GM12864 (cell line): ENCODE measurements around the gene PGAM4.

Experiments
- DNase-seq: peaks from one replicate; pipeline ENCODE4 v3.0.0-alpha.2; 2011; ENCODE audit warnings: low read depth
- H3K4me3 ChIP-seq: 2 replicates; pipeline ENCODE4 v1.5.1; 2011; ENCODE audit warnings: mild to moderate bottlenecking, low read depth, low read length, control low read depth
- TF ChIP-seq, protein P1 (sequence below): IDR thresholded peaks from 2 replicates; pipeline ENCODE4 v1.5.1; 2011; ENCODE audit warnings: low read depth, mild to moderate bottlenecking, moderate library complexity, low read length, control low read depth, inconsistent platforms; ENCODE audit errors: missing control alignments

PGAM4 gene

DNA sequence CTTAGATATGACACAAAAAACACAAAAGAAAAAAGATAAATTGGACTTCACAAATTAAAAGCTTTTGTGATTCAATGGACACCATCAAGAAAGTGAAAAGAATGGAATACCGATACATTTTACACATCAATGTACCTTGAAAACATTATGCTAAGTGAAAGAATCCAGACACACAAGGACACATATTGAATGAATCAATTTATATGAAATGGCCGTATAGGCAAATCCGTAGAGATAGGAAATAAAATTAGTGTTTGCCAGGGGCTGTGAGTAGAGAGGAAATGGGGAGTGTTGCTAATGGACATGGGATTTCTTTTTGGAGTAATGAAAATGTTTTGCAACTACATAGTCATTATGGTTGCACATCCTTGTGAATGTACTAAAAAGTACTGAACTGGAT, 3.1 kb downstream of the PGAM4 start:
- no peak overlapping the region for H3K4me3 ChIP-seq
- TF ChIP-seq, protein P1, sequence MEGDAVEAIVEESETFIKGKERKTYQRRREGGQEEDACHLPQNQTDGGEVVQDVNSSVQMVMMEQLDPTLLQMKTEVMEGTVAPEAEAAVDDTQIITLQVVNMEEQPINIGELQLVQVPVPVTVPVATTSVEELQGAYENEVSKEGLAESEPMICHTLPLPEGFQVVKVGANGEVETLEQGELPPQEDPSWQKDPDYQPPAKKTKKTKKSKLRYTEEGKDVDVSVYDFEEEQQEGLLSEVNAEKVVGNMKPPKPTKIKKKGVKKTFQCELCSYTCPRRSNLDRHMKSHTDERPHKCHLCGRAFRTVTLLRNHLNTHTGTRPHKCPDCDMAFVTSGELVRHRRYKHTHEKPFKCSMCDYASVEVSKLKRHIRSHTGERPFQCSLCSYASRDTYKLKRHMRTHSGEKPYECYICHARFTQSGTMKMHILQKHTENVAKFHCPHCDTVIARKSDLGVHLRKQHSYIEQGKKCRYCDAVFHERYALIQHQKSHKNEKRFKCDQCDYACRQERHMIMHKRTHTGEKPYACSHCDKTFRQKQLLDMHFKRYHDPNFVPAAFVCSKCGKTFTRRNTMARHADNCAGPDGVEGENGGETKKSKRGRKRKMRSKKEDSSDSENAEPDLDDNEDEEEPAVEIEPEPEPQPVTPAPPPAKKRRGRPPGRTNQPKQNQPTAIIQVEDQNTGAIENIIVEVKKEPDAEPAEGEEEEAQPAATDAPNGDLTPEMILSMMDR: no peak
- DNase-seq: no peak

DNA sequence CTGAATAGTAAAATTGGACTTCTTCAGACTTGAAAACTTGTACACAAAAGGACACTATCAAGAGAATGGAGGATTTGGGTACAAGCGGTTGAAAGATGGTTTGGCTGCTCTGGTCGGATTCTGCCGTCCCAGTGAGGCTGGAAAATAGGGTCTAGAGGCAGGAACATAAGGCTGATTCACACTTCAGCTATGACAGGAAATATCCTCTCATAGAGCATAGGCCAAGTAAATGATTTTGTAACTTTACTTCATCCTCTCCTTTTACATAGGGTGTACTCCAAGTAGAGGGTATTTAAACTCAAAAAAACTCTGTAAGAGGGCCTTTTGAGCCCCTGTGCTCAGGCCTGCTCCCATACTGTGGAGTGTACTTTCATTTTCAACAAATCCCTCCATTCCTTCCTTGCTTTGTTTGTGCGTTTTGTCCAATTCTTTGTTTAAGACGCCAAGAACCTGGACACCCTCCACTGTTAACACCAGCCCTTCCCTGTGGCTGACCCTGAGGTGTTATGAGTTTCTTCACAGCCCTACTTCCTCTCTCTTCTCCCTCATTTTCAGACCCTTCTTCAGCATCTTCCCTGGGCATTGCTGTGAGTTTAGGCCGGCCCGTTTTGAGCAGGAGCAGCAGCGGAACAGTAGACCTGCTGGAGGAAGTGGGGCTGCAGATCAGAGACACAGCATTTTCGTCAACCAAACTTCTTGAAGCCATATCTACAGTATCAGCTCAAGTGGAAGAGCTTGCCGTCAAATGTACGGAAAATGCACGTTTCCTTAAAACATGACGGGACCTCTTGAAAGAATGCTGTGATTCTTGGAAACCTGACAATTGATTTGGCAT, 7.2 kb downstream of the PGAM4 start:
- DNase-seq: no peak
- H3K4me3 ChIP-seq: no peak overlapping the region
- TF ChIP-seq, protein P1: no peak

DNA sequence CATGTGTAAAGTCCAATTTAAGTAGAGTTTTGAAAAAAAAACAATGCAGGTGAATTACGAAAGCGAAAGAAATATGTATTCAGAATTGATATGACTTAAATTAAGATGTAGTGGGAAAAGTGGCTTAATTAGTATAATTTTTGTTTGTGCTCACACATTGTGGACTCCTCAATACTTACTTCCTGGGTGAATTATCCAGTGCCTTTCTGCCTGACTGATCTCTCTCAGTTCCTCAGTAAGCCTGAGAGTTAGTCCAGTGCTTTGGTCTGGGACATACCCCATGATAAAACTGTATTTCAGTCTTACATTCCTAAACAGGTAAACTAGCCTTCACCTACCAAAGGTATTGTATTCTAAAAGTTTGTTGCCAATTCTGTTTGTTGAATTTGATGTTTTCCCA, 8.4 kb downstream of the PGAM4 start:
- TF ChIP-seq, protein P1: no peak

DNA sequence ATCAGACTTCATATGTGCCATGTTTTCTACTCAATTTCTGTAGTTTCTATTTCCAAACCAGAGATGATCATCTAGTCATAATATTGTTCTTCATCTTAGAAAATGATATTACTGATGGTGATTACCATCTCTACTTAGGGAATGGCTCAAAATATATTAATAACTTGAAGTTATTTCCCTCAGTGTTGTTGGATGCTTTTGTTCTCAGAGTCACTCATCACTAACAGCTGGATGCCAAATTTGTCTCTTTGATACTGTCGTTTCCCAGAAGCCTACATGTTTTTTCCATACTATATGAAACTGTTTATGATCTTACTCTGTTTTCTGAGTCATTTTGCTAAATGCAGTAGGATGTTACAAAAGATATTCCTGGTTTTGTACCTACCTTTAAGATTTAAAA, 8.9 kb downstream of the PGAM4 start:
- TF ChIP-seq, protein P1: no peak
- no peak overlapping the region for H3K4me3 ChIP-seq
- DNase-seq: no peak

More for the DNA sequence above, 8.4 kb downstream of the PGAM4 start:
- no peak overlapping the region for H3K4me3 ChIP-seq
- no peak for DNase-seq

DNA sequence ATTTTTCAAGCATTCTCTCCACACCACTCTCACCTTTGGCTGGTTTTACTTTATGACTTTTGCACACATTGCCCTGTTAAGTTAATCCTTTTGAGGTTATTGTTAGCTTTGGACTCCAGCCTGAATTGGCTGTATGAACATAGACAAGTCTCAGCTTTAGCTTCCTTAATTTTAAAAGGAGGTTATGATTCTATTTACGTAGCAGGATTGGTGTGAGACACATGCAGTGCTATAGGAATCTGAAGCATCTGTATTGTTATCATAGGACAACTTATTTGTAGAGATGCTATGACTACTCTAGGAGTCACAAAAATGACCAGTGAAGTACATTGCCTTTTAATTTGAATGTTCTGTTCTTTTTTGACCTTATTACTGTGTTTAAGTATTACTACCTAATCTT, 15.7 kb downstream of the PGAM4 start:
- H3K4me3 ChIP-seq: no peak overlapping the region
- TF ChIP-seq, protein P1: no peak
- no peak for DNase-seq

DNA sequence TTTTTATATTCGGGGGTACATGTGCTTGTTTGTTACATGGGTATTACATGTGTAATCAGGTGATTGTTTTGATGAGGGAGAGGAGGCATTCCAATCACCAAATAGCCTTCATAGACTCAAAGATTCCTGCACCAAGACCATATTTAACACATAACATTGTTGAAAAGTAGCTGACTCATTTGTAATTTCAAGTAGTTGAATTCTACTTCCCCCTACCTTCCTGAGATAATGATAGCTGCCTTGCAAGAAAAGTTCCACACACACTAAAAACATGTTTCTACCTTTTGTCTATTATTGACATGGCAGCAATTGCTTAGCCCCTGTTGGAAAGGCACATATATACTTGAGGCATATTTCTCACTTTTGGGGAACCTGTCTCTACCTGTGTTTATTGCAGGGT, 16.1 kb downstream of the PGAM4 start:
- no peak overlapping the region for H3K4me3 ChIP-seq
- DNase-seq: no peak
- TF ChIP-seq, protein P1: no peak

DNA sequence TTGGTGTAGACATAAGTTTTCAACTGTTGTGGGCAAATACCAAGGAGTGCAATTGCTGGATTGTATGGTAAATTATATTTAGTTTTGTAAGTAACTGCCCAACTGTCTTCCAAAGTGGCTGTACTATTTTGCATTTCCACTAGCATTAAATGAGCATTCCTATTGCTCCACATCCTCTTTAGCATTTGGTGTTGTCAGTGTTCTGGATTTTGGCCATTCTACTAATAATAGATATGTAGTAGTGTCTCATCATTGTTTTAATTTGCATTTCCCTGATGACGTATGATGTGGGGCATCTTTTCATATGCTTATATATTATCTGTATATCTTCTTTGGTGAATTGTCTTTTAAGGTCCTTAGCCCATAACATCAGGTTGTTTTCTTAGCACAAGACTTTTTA, 17.3 kb downstream of the PGAM4 start:
- no peak for DNase-seq
- TF ChIP-seq, protein P1: no peak
- H3K4me3 ChIP-seq: no peak overlapping the region
